IPS DF 6.9 (cell line): ENCODE data around the gene SPTBN5.

Experiments used
- DNase-seq: peaks from one replicate; pipeline ENCODE4 v3.0.0-alpha.2; 2013; ENCODE audit warnings: low read depth, low spot score
- H3K27ac ChIP-seq: one replicate; pipeline ENCODE4 v1.5.1; 2013; ENCODE audit warnings: low read length, control low read depth
- H3K27me3 ChIP-seq: 2 replicates; pipeline ENCODE4 v1.6.1; 2013; ENCODE audit warnings: mild to moderate bottlenecking, low read length; ENCODE audit not compliant: control insufficient read depth, insufficient read depth
- H3K36me3 ChIP-seq: 2 replicates; pipeline ENCODE4 v1.6.1; 2013; ENCODE audit warnings: low read length; ENCODE audit not compliant: control insufficient read depth, insufficient read depth
- H3K4me1 ChIP-seq: 2 replicates; pipeline ENCODE4 v1.6.1; 2013; ENCODE audit warnings: low read length; ENCODE audit not compliant: control insufficient read depth, insufficient read depth
- H3K4me3 ChIP-seq: 2 replicates; pipeline ENCODE4 v1.5.1; 2013; ENCODE audit warnings: mild to moderate bottlenecking, low read length
- H3K9me3 ChIP-seq: 2 replicates; pipeline ENCODE4 v1.6.1; 2013; ENCODE audit warnings: low read length, inconsistent platforms; ENCODE audit not compliant: control insufficient read depth, insufficient read depth
- WGBS: extraction: QIAGEN DNeasy Blood & Tissue Kit; methylation state at CpG from one replicate; pipeline ENCODE4 v1.1.7; 2013; ENCODE audit warnings: mixed read lengths, missing lambda C conversion rate; ENCODE audit not compliant: insufficient read length, insufficient coverage; 5-methylcytosine and 5-hydroxymethylcytosine counted together

Gene SPTBN5

GRCh38 chr15:41934843-41935242, 41.0 kb upstream of the SPTBN5 start:
- H3K36me3 ChIP-seq, result no peaks in the 10 kb centered on the region
- H3K27ac ChIP-seq, result no peak overlapping the region
- no peaks in the 10 kb centered on the region for H3K9me3 ChIP-seq
- H3K4me3 ChIP-seq, result no peak overlapping the region
- WGBS, result no CpG with 5 or more reads among the region's 4 CpGs
- no peaks in the 10 kb centered on the region for H3K27me3 ChIP-seq
- H3K4me1 ChIP-seq, result peaks cover 4% of the 10 kb centered on the region; the same call in 1 of the 2 replicates
- DNase-seq, result no peak

GRCh38 chr15:41933771-41934170, 39.9 kb upstream of the SPTBN5 start:
- Histone ChIP-seq H3K4me1 (peaks cover 4% of the 10 kb centered on the region; the same call in 1 of the 2 replicates), H3K27ac (no peak overlapping the region), H3K27me3 (no peaks in the 10 kb centered on the region), H3K36me3 (no peaks in the 10 kb centered on the region), H3K9me3 (no peaks in the 10 kb centered on the region), H3K4me3 (no peak overlapping the region)
- no peak for DNase-seq
- WGBS, result no CpG with 5 or more reads among the region's 10 CpGs

DNA sequence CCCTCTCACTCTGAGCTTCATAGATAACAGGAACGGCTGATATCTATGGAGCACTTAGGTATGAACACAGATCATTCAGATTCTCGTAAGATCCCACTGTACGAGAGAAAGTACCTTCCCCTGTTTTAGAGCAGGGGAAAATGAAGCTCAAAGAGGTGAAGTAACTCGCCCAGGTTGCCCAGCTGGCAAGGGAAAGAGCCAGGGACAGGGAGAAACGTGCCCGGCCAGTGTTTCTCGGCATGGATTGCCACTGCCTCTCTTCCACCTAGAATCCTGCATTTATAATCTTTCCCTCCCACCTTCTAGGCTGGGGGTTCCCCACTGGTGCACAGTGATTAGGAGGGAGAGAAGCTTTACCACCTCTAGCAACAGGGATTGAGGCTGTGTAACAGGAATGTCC, 39.5 kb upstream of the SPTBN5 start:
- no CpG with 5 or more reads among the region's 7 CpGs for WGBS
- H3K27ac ChIP-seq, result no peak overlapping the region
- no peaks in the 10 kb centered on the region for H3K9me3 ChIP-seq
- H3K4me3 ChIP-seq, result no peak overlapping the region
- H3K4me1 ChIP-seq, result peaks cover 6% of the 10 kb centered on the region; the same call in 1 of the 2 replicates
- H3K36me3 ChIP-seq, result no peaks in the 10 kb centered on the region
- no peaks in the 10 kb centered on the region for H3K27me3 ChIP-seq
- no peak for DNase-seq

DNA sequence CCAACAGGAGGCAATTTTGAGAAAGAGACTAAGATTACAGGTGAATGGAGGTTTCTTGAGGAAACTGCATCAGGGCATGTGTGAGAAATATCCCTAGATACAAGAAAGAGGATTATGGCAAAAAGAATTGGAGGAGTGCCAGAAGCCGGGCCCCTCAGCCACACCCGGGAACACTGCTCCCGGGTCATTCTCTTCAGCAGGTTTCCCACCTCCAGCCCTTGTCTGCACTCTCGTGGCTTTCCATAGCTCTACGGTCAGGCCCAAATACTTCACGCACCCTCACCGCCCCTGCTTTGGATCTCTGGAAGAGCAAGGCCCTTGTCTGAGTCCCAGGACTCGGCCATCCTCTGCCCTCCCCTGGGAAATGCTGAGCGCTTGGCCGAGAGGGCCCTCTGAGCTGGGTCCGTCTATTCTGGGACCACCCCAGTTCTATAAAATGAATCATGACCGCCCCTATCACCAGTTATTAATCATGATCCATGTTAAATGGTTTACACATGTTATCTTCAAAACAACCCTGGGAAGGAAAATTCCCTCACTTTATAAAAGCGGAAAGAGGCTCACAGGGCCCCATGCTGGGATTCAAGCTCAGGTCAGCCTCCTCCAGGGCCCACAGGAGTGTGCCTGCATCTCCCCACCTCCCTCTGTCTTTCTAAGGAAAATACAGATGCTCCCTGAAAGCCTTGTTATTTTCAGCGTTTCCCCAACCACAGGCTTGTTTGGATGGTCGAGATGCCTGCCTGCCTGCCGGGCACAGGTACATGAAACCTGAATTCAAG, 38.8 kb upstream of the SPTBN5 start:
- H3K36me3 ChIP-seq, result no peaks in the 10 kb centered on the region
- DNase-seq, result no peak
- WGBS, result no CpG with 5 or more reads among the region's 16 CpGs
- peaks cover 6% of the 10 kb centered on the region; the same call in 1 of the 2 replicates for H3K4me1 ChIP-seq
- H3K27me3 ChIP-seq, result no peaks in the 10 kb centered on the region
- H3K27ac ChIP-seq, result no peak overlapping the region
- H3K4me3 ChIP-seq, result no peak overlapping the region
- no peaks in the 10 kb centered on the region for H3K9me3 ChIP-seq

DNA sequence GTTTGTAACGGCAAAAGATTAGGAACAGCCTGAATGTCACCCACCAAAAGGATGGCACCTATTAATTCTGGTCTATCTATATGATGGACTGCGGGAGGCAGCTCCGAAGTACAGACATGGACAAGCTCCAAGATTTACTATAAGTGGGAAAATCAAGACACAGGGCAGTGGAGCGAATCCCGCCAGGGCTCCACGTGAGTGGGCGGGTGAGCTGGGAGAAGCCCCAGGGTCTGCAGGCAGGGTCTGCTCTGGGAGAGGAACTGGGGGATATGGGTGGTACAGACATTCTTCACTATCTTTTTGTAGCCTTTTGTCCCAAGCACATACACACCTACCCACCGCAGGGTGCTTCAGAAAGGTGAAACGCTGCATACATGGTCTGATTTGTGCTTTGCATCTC, 38.2 kb upstream of the SPTBN5 start:
- Histone ChIP-seq H3K27ac (no peak overlapping the region), H3K9me3 (no peaks in the 10 kb centered on the region), H3K4me1 (peaks cover 6% of the 10 kb centered on the region; the same call in 1 of the 2 replicates), H3K27me3 (no peaks in the 10 kb centered on the region), H3K36me3 (no peaks in the 10 kb centered on the region), H3K4me3 (no peak overlapping the region)
- WGBS, result no CpG with 5 or more reads among the region's 9 CpGs
- no peak for DNase-seq

DNA sequence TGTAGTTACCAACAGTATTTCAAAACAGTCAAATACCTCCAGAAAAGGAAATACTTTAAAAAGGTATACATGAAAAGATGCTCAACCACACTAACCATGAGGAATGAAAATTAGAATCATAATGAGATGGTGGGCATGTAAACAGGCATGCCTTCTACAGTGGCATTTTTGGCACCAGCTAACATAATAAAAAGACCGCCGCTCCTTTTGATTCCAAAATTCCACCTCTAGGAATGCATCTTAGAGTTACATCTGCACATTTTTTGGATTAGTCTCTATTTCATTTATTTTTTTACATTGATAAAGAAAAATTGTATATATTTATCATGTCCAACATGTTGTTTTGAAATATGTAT, 37.0 kb upstream of the SPTBN5 start:
- Histone ChIP-seq H3K27me3 (no peaks in the 10 kb centered on the region), H3K36me3 (0 out of 2 replicates have a peak, but pooled peaks cover 2% of the 10 kb centered on the region), H3K4me1 (peaks cover 6% of the 10 kb centered on the region; the same call in 1 of the 2 replicates), H3K27ac (no peak overlapping the region), H3K4me3 (no peak overlapping the region), H3K9me3 (no peaks in the 10 kb centered on the region)
- DNase-seq, result no peak
- no CpG with 5 or more reads among the region's 2 CpGs for WGBS

GRCh38 chr15:41930221-41930866, 36.5 kb upstream of the SPTBN5 start:
- no peaks in the 10 kb centered on the region for H3K9me3 ChIP-seq
- H3K4me3 ChIP-seq, result no peak overlapping the region
- H3K27me3 ChIP-seq, result no peaks in the 10 kb centered on the region
- DNase-seq, result no peak
- peaks cover 6% of the 10 kb centered on the region; the same call in 1 of the 2 replicates for H3K4me1 ChIP-seq
- no peak overlapping the region for H3K27ac ChIP-seq
- no CpG with 5 or more reads among the region's 8 CpGs for WGBS
- 0 out of 2 replicates have a peak, but pooled peaks cover 2% of the 10 kb centered on the region for H3K36me3 ChIP-seq

DNA sequence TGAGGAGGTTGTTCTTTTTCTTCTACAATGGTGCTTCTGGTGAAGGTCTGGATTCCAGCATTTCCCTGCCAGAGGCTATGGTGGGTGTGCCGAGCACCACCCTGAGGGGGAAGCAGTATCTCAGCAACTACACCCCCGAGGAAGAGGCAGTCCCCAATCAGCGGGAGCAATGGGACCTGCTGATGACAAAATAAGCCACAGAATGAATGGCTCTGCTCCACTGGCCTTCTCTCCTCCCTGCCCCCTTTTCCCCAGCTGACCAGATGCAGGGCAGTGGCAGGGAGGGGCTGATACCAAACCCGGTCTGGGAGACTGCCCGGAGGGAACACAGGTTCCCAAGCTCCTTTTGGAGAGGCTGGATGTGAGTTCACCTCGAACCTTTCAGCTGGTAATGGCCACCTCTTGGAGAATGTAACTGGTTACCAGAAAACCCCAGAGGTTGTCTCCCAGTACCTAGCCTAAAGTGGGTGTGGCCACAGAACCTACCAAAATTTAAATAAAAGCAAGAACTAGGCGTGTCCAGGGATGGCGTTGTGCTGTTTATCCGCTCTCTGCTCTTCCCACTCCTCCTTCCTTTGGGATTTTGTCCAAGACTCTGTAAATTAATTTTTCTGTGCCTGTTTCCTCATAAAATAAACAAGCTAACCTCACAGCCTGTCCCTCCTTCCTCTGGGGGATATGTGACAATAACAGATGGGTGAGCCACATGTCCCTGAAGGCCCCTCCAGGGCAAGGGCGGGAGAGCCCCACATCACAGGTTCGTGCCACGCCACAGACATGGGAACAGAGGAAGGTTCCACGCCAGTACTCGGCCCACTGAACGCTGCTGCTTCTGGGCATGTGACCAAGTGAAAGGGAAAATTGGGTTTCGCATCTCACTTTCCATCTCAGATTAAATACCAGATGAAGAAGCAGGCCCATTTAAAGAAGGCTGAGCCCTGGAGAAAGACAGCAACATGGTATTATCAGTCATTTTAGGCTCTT, 35.1 kb upstream of the SPTBN5 start:
- no CpG with 5 or more reads among the region's 16 CpGs for WGBS
- Histone ChIP-seq H3K9me3 (no peaks in the 10 kb centered on the region), H3K27ac (no peak overlapping the region), H3K4me3 (no peak overlapping the region), H3K27me3 (no peaks in the 10 kb centered on the region), H3K4me1 (peaks cover 3% of the 10 kb centered on the region; the same call in 1 of the 2 replicates), H3K36me3 (0 out of 2 replicates have a peak, but pooled peaks cover 2% of the 10 kb centered on the region)
- no peak for DNase-seq

GRCh38 chr15:41928100-41928499, 34.2 kb upstream of the SPTBN5 start:
- H3K36me3 ChIP-seq, result 0 out of 2 replicates have a peak, but pooled peaks cover 2% of the 10 kb centered on the region
- no peak overlapping the region for H3K27ac ChIP-seq
- no peak for DNase-seq
- WGBS, result no CpG with 5 or more reads among the region's 6 CpGs
- peaks cover 2% of the 10 kb centered on the region; the same call in 1 of the 2 replicates for H3K4me1 ChIP-seq
- H3K9me3 ChIP-seq, result no peaks in the 10 kb centered on the region
- no peak overlapping the region for H3K4me3 ChIP-seq
- no peaks in the 10 kb centered on the region for H3K27me3 ChIP-seq

GRCh38 chr15:41927536-41927935, 33.7 kb upstream of the SPTBN5 start:
- H3K4me1 ChIP-seq, result peaks cover 2% of the 10 kb centered on the region; the same call in 1 of the 2 replicates
- no peaks in the 10 kb centered on the region for H3K9me3 ChIP-seq
- DNase-seq, result no peak
- H3K27me3 ChIP-seq, result no peaks in the 10 kb centered on the region
- H3K4me3 ChIP-seq, result no peak overlapping the region
- no peak overlapping the region for H3K27ac ChIP-seq
- H3K36me3 ChIP-seq, result 0 out of 2 replicates have a peak, but pooled peaks cover 2% of the 10 kb centered on the region
- no CpG with 5 or more reads among the region's 3 CpGs for WGBS
